ENCODE data around the gene NEK3. TPM values are rescaled to one million over a fixed set of nuclear protein-coding genes. Genes with fewer than 3 reads are reported as not detected.

The NEK3 gene, protein sequence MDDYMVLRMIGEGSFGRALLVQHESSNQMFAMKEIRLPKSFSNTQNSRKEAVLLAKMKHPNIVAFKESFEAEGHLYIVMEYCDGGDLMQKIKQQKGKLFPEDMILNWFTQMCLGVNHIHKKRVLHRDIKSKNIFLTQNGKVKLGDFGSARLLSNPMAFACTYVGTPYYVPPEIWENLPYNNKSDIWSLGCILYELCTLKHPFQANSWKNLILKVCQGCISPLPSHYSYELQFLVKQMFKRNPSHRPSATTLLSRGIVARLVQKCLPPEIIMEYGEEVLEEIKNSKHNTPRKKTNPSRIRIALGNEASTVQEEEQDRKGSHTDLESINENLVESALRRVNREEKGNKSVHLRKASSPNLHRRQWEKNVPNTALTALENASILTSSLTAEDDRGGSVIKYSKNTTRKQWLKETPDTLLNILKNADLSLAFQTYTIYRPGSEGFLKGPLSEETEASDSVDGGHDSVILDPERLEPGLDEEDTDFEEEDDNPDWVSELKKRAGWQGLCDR
- 9.9 and 11.6 TPM in 2 replicates for total RNA-seq

DNA sequence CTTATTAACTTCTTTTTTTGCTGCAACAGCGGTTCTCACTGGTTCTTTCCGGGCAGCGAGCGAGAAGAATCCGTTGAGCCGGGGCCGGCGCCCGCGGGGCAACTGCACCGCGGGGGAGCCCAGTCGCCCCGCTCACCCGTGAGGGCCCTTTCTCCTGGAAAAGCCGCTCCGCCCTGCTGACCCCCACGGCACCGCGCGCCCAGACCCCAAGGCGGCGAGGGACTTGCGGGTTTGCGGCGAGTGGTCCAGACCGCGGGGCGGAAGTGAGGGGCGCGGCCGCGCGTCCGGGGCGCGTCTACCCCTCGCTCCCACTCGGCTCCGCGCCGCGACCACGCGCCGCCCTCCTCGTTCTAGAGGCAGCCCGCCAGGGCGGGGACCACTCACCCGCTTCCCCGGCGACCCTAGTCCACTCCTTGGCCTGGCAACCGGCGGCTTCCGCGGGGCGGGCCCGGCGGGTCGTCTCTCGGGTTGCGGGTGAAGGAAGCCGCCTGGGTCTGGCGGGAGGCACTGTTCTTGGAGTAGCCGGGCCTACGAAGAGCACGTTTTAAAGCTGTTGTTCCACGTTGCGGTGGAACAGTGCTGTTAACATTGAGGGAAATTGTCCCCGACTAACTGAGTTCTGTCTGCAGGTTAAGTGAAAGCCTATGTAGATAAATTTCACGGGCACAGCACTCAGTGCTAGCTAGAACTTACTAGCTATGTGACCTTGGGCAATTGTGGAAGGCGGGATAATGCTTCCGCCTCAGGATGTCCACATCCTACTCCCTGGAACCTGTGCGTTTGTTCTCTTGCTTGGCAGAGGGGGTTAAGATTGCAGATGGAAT, at the start of gene NEK3:
TSS of gene NEK3 (minus strand) at position 439 of the 824 bp plus-strand sequence. CDS start 3,406 bp downstream, outside the sequence.

DNA sequence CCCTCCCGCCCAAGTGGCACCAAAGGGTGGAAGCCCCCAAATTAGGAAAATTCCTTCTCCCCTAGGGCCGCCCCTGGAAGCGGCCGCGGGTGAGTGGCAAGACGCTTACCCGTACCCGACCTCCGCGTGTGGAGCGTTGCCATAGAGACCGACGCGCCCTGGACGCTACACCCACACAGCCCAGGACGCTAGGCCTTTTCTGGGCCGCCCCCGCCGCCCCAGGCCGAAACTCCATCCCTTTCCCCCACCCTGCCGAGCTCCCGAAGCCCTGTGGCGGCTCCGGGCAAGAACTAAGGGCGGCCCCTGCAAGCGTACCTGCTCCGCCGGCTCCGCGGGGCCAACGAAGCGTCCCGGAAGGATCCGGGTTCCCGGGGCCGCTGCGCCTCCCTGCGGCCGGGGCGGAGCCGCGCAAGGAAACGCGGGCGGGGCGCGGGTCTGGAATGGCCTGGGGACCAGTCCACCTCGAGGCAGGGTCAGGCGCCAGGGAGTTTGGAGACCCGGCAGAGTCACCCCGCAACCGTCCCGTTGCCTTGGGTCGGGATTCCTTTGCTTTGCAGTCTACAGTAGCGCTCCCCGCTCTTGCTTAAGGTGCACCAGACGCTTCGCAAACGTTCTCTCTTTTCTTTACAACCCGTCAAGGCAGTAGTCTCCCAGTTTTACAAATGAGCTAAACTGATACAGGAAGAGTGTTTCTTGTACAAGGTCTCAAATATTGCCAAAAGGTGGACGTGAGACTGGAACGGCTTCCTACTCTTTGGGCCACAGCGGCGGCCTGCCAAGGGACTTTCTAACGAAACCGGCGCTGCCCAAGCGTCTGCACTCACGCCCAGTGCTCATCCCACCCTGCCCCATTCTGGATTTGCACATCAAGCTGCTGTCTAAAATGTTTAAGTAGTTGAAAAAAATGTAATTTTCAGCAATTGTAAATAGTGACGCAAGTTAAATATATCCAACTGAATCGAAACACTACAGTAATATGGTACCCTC, 30.4 kb downstream of the NEK3 start, which contains the start of gene NEK5:
TSS of gene NEK5 (minus strand) at position 360 of the 987 bp plus-strand sequence. CDS start 1,591 bp downstream, outside the sequence.

Other genes starting within 250 kb of the NEK3 start
- gene ATP7B, start 148.1 kb downstream of the NEK3 start, total RNA-seq, result 1.4 and 4.4 TPM in 2 replicates
- gene ALG11, start 147.2 kb downstream of the NEK3 start, total RNA-seq, result 10.7 and 13.4 TPM in 2 replicates
- 4.7 and 4.9 TPM in 2 replicates for gene UTP14C, start 134.9 kb downstream of the NEK3 start, total RNA-seq
- 0.04 TPM in 1 of 2 replicates, not detected in the other for gene NEK5, start 30.5 kb downstream of the NEK3 start, total RNA-seq
- gene THSD1, start 246.6 kb upstream of the NEK3 start, total RNA-seq, result 18.1 and 18.6 TPM in 2 replicates